ENCODE data around the gene TNFAIP8.
"Not testable (repeated sequence)": the region's sequence is repeated elsewhere in the genome, so short reads cannot be mapped to it uniquely, and the experiment has no call there.

The TNFAIP8 gene

DNA sequence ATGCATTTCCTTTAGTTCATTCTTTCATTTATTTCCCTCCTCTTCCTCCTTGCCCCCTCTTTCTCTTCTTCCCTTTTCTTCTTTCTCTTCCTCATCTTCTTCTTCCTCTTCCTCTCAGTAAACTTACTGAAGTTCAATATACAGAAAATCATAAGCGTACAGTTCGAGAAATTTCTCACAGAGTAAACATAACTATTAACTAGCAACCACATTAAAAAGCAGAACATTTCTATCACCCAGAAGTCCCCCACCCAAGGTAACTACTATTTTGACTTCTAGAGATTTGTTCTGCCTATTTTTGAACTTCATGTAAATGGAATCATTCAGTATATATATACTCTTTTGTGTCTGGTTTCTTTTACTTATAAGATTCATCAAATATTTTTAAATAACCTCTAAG, 48.2 kb downstream of the TNFAIP8 start:
- peaks cover 4 to 6% of the 10 kb centered on the region in 2 donors for H3K4me1 Mint-ChIP-seq (ENCODE audit: low read depth in 2 of 2)
- H3K36me3 Mint-ChIP-seq (ENCODE audit: insufficient read depth): no peaks in the 10 kb centered on the region
- DNase-seq: no peak
- no peak overlapping the region for H3K4me3 Mint-ChIP-seq
- H3K27ac Mint-ChIP-seq: no peak overlapping the region
- no peaks in the 10 kb centered on the region for H3K9me3 Mint-ChIP-seq
- H3K27me3 Mint-ChIP-seq: no peaks in the 10 kb centered on the region
- no peak for ATAC-seq (replicated peaks)

DNA sequence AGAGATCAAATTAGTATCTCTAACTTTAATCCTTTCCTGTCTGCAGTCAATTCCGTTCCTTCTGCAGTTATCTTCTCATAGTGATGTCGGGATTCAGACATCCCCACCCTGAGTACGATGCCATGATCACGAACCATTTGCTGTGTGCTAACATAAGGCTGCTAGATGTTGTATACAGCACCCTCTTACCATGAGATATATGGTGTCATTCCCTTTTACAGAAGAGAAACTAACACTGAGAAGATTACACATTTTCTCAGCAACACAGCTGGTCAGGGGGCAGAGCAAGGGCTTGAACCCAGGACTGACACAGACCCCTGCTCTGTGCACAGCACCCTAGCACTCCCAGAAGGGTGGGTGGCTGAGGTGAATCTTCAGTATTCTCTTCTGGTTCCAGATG, 49.6 kb downstream of the TNFAIP8 start:
- no peak overlapping the region for H3K4me3 Mint-ChIP-seq
- ATAC-seq (replicated peaks): no peak
- H3K36me3 Mint-ChIP-seq (ENCODE audit: insufficient read depth): no peaks in the 10 kb centered on the region
- DNase-seq: no peak
- no peaks in the 10 kb centered on the region for H3K27me3 Mint-ChIP-seq
- no peaks in the 10 kb centered on the region for H3K9me3 Mint-ChIP-seq
- H3K4me1 Mint-ChIP-seq (ENCODE audit: low read depth in 2 of 2): peaks cover 0 to 3% of the 10 kb centered on the region in 2 donors
- no peak overlapping the region for H3K27ac Mint-ChIP-seq

DNA sequence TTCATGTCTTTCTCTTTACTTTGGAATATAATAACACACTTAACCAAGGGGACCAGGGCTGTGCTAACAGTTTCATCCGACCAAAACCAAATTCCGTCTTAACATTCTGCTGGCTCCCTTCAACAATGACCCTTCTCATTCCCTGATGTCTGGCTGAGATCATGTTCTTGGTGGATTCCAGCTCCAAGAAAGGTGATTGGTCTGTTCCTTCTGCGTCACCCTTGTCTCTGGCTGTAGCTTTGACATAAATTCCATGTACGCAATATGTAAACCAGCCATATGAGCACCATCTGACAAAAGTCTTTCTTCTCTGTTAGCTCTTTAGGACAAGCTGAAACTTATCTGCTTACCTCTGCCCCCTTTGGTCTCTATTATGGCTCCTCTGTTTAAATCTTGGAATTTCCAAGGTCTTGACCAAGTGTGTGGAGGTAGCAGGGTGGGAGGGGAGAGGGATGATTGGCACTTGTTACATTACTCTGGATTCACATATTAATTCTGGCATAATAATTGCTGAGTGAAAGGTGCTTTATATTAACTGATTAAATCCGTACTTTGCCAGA, 50.8 kb downstream of the TNFAIP8 start:
- Mint-ChIP-seq H3K27ac (no peak overlapping the region), H3K4me3 (no peak overlapping the region), H3K9me3 (no peaks in the 10 kb centered on the region), H3K4me1 (ENCODE audit: low read depth in 2 of 2) (peaks cover 1 to 5% of the 10 kb centered on the region in 2 donors), H3K36me3 (ENCODE audit: insufficient read depth) (no peaks in the 10 kb centered on the region), H3K27me3 (no peaks in the 10 kb centered on the region)
- DNase-seq (no peak), ATAC-seq (replicated peaks) (no peak)

DNA sequence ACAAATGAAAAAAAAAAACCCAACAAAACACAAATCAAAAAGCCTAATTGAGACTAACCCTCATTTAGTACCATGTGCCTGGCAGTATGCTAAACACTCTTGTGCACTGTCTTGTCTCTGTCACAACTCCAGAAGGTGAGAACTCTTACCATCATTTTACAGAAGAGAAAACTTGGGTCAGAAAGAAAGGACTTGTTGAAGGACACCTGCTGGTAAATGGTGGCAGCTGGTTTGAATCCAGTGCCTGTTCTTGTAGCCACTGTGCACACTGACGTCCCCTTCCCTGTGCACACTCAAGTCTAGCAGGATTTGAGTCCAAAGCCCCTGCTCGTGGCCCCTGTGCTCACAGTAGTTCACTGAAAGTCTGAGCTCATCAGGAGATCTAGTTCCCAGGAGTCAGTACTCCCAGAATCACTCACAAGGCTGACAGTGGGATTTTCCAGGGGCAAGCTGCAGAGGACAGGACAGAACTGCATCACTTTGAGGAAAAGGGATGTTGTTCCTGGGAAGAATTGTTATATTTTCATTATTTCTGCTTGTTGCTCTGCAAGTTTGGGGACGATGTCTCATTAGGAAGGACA, 53.5 kb downstream of the TNFAIP8 start:
- H3K4me1 Mint-ChIP-seq (ENCODE audit: low read depth in 2 of 2): peaks cover 8 to 10% of the 10 kb centered on the region in 2 donors
- H3K27me3 Mint-ChIP-seq: no peaks in the 10 kb centered on the region
- no peaks in the 10 kb centered on the region for H3K36me3 Mint-ChIP-seq (ENCODE audit: insufficient read depth)
- H3K27ac Mint-ChIP-seq: no peak overlapping the region
- no peak for DNase-seq
- ATAC-seq (replicated peaks): peak; percentile 19
- no peaks in the 10 kb centered on the region for H3K9me3 Mint-ChIP-seq
- H3K4me3 Mint-ChIP-seq: no peak overlapping the region

DNA sequence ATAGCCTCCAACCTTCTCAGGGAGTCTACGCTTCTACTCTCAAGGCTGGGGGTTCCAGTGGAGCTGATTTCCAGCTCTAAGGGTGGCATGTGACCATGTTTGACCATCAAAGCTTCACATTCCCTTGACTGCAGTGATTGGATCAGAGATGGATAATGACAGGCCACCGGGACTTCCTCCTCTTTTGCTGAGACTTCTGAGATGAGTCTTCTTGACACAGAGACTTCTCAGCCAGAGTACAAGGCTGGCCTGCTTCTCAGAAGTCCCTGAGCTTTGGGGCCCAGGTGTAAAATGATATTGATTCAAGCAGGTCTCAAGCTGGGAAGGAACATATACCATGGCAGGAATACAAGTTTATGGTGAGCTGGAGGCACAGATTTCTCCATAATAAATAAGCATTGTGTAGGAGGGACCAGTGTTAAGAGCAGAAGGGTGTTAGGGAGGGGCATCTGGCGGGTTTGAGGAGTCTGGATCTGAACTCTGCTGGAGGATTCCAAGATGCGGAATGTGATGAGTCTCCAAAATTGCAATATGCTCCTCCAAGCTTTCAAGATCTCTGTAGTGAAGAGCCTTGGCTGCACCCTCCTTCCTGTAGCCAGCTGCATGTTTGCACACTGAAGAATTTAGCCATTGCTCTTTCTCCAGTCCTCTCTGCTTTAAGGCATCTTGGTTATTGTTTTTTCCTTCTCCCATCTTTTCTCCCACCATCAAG, 54.8 kb downstream of the TNFAIP8 start:
- Mint-ChIP-seq H3K27ac (no peak overlapping the region), H3K9me3 (no peaks in the 10 kb centered on the region), H3K4me3 (no peak overlapping the region), H3K36me3 (ENCODE audit: insufficient read depth) (no peaks in the 10 kb centered on the region), H3K27me3 (no peaks in the 10 kb centered on the region), H3K4me1 (ENCODE audit: low read depth in 2 of 2) (peaks cover 8 to 9% of the 10 kb centered on the region in 2 donors)
- ATAC-seq (replicated peaks) (no peak), DNase-seq (no peak)

DNA sequence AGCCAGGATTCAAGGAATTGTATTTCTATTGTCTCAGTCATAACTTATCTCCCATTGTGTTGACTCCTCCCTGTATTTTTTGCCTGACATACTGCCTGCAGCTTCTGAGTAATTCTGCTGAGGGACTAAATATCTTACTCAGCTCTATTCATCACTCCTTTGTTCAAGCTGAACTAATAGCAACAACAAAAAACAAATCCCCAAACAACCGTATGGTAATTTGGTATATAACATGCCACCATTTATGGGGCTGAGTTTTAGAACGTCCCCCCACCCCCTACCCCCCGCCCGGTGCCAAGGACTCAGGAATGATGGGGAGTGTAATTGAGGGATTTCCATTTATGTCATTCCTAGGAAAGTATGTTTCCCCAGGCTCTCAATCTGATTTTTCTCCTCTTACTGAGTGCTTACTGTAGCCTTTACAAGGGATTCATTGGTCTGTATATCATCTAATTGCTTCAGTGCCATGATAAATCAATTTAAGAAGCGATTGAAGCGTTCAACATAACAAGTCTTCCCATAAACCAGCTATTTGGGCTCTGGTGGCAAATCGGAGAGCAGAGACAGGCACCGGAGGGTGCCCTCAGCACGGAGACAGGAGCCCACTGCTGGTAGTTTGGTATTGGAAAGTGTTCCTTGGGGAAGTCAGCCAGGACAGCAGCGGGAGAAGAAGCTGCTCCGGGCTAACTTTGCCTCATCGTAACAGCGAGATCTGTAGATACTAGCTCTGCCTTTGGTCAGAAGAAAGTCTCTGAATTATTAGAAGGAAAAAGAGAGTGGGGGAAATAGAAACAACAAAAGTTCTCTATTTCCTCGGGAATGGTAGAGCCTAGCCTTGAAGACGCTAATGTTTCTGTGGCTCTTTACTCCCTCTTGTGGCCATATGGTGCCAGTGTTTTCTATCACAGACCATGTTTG, 55.8 kb downstream of the TNFAIP8 start:
- Mint-ChIP-seq H3K4me3 (peak overlapping the region; percentile 84 to 86), H3K4me1 (ENCODE audit: low read depth in 2 of 2) (peaks cover 8% of the 10 kb centered on the region in 2 donors), H3K9me3 (no peaks in the 10 kb centered on the region), H3K27ac (peak overlapping the region in 1 of 2 donors; percentile 82), H3K36me3 (ENCODE audit: insufficient read depth) (no peaks in the 10 kb centered on the region), H3K27me3 (no peaks in the 10 kb centered on the region)
- peak; percentile 46 to 60 (median 56) for DNase-seq
- peak; percentile 90 for ATAC-seq (replicated peaks)

DNA sequence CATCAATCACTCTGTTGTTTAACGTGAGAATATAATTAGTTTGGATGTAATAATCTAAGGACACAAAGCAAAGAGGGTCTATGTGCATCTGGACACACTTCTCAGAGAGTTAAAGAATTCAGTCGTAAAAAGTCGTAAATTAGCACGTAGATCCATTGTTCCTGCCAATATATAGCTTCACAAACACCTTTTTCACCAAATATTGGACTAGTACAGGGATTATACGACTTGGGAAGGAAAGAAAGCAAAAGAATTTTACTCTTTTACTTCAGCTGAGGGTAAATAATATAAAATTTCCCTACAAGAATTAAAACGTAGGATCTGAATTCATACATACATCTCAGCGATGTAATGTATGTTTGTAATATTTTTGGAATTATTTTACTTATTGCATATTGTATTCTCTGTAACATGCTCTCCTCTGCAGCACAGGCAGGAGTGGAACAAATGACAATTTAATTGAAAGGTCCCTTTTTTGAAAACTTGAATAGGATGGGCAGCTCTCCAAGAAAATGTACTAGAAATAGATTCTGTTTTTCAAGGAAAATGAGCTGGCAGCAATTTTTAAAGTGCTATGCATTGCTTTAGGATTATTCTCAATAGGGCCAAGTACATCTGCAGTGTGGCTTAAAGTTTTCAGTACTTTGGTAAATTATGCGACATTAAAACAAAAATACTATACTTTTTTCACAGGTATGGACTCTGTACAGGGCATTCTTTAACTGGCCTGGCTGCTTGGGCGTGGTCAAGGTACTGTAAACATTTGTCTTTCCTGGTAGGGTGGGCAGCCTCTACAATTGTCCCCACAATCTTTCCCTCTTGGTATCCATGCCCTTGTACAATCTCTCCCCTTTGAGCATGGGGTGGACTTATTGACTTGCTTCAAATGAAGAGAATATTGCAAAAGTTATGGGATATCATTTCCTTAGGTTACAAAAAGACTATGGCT, 56.7 kb downstream of the TNFAIP8 start:
- Mint-ChIP-seq H3K27me3 (no peaks in the 10 kb centered on the region), H3K9me3 (no peaks in the 10 kb centered on the region), H3K27ac (peak overlapping the region in 1 of 2 donors; percentile 82), H3K4me3 (peak overlapping the region; percentile 84 to 86), H3K4me1 (ENCODE audit: low read depth in 2 of 2) (peaks cover 8% of the 10 kb centered on the region in 2 donors), H3K36me3 (ENCODE audit: insufficient read depth) (no peaks in the 10 kb centered on the region)
- DNase-seq: no peak
- ATAC-seq (replicated peaks): no peak

DNA sequence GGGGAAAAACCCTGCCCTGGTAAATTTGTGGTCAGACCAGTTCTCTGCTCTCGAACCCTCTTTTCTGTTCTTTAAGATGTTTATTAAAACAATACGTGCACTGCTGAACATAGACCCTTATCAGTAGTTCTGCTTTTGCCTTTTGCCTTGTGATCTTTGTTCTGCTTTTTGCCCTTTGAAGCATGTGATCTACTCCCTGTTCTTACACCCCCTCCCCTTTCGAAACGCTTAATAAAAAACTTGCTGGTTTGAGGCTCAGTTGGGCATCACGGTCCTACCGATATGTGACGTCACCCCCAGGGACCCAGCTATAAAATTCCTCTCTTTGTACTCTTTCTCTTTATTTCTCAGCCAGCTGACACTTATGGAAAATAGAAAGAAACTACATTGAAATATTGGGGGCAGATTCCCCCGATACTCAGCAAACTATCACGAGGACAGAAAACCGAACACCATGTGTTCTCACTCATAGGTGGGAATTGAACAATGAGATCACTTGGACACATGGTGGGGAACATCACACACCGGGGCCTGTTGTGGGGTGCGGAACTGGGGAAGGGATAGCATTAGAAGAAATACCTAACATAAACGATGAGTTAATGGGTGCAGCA, 58.4 kb downstream of the TNFAIP8 start:
- H3K4me1 Mint-ChIP-seq (ENCODE audit: low read depth in 2 of 2): peaks cover 8 to 10% of the 10 kb centered on the region in 2 donors
- not testable (repeated sequence) for H3K36me3 Mint-ChIP-seq (ENCODE audit: insufficient read depth); DNase-seq; H3K27me3 Mint-ChIP-seq; H3K27ac Mint-ChIP-seq; H3K4me3 Mint-ChIP-seq; H3K9me3 Mint-ChIP-seq; ATAC-seq (replicated peaks)

DNA sequence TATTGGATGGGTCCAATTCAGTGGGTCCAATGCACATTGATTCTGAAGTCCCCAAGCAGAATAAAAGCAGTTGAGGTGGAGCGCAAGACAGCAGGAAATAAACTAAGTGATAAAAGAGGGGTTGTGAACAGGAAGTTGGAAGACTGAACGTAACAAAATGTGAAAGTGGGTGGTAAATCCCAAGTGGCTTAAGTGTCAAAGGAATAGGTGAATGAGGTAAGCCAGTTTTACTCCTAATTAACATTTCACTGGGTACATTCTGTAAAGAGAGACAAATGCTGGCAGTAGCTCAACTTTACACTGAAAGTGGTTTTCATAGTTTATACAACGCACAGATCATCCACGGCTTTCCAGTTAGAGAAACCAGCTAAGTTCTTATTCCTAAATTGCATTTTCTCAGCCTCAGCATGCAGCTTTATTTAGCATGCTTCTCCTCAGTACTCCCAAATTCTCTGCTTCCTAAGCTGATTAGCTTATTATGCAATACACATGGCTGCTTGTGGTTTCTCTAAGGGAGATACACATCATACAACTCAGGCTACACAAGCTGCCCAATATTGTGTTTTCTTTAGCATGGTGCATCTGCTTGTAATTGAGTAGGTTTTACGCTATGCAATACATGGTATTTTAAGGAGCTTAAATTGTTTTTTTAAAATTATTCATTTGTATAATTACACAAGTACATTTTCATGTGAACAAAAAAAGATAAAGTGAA, 62.2 kb downstream of the TNFAIP8 start:
- peaks cover 0 to 2% of the 10 kb centered on the region in 2 donors for H3K4me1 Mint-ChIP-seq (ENCODE audit: low read depth in 2 of 2)
- no peaks in the 10 kb centered on the region for H3K36me3 Mint-ChIP-seq (ENCODE audit: insufficient read depth)

DNA sequence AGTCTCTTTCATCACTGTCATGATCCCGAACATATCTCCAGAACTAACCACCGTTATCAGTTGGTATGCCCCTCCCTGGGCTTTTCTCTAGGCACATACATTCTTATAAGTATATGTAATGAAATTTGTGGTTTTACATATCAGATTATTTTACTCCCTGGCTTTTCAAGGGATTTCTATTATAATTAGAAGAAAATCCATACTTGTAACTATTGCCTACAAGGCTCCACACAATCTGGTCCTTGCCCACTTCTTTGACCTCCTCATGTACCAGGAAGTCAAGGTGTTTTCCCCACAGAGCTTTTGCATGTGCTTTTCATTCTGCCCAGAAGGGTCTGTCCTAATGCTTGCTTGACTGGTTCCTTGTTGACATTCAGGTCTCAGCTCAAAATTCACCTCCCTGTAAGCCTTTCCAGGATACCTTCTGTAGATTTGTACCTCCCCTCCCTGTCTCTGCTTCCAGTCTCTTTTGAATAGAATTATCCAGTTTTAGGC, 62.8 kb downstream of the TNFAIP8 start:
- no peaks in the 10 kb centered on the region for H3K27me3 Mint-ChIP-seq
- no peak overlapping the region for H3K27ac Mint-ChIP-seq
- ATAC-seq (replicated peaks) (no peak), DNase-seq (no peak)
- no peaks in the 10 kb centered on the region for H3K36me3 Mint-ChIP-seq (ENCODE audit: insufficient read depth)
- H3K9me3 Mint-ChIP-seq: no peaks in the 10 kb centered on the region
- H3K4me1 Mint-ChIP-seq (ENCODE audit: low read depth in 2 of 2): peaks cover 0 to 2% of the 10 kb centered on the region in 2 donors
- H3K4me3 Mint-ChIP-seq: no peak overlapping the region

More for the DNA sequence above, 62.2 kb downstream of the TNFAIP8 start:
- Mint-ChIP-seq H3K27me3 (no peaks in the 10 kb centered on the region), H3K4me3 (no peak overlapping the region), H3K27ac (no peak overlapping the region), H3K9me3 (no peaks in the 10 kb centered on the region)
- DNase-seq (no peak), ATAC-seq (replicated peaks) (no peak)

DNA sequence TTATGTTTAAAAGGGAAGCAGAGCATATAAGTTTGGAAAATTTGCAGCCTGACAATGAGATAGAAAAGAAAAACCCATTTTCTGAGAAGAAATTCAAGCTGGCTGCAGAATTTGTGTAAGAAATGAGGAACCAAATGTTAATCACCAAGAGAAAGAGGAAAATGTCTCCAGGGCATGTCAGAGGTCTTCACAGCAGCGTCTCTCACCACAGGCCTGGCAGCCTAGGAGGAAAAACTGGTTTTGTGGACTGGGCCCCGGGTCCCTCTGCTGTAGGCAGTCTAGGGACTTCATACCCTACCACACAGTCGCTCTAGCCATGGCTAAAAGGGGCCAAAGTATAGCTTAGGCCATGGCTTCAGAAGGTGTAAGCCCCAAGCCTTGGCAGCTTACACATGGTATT, 64.3 kb downstream of the TNFAIP8 start:
- H3K27me3 Mint-ChIP-seq: no peaks in the 10 kb centered on the region
- H3K4me1 Mint-ChIP-seq (ENCODE audit: low read depth in 2 of 2): peaks cover 0 to 2% of the 10 kb centered on the region in 2 donors
- no peaks in the 10 kb centered on the region for H3K9me3 Mint-ChIP-seq
- H3K36me3 Mint-ChIP-seq (ENCODE audit: insufficient read depth): no peaks in the 10 kb centered on the region
- DNase-seq (no peak), ATAC-seq (replicated peaks) (no peak)
- no peak overlapping the region for H3K27ac Mint-ChIP-seq
- H3K4me3 Mint-ChIP-seq: no peak overlapping the region

DNA sequence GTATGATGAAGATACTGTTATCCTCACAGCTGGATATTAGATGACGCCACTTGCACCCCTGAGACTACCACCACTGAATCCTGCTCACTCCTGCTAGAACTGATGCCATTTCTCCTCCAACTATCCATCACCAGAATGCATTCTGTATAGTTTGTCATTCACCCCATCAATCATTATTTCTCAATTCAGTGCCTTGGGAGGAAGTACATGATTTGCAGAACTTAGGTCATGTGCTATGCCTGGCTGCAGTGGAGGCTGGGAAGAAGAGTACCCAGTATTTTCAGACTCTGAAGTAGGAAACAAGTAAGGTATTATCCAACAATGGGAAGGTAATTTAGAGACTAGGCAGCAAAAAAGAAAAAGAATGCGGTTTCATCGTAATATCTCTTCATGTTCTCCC, 70.2 kb downstream of the TNFAIP8 start:
- Mint-ChIP-seq H3K4me3 (no peak overlapping the region), H3K36me3 (ENCODE audit: insufficient read depth) (no peaks in the 10 kb centered on the region), H3K27ac (no peak overlapping the region), H3K4me1 (ENCODE audit: low read depth in 2 of 2) (no peaks in the 10 kb centered on the region), H3K9me3 (no peaks in the 10 kb centered on the region), H3K27me3 (peaks cover 6 to 7% of the 10 kb centered on the region in 2 donors)
- DNase-seq: no peak
- no peak for ATAC-seq (replicated peaks)

Data from effector memory CD8-positive, alpha-beta T cell (primary cell).